T-helper 2 cell treated with Interferon-gamma antibody and Interleukin-4, amounts not matched to agents 100 ng/mL and 5 ng/mL, for 36 hours (primary cell): ENCODE data around the gene THAP2. TPM values are rescaled to one million over a fixed set of nuclear protein-coding genes. Genes with fewer than 3 reads are reported as not detected.
"Not testable (repeated sequence)": the region's sequence is repeated elsewhere in the genome, so short reads cannot be mapped to it uniquely, and the experiment has no call there.

Experiments used
- intact Hi-C: fragments of 100-400 bp; cut with micrococcal nuclease; formaldehyde crosslinking; loops from one replicate; pipeline ENCODE4 v1.15.1; 2023
- total RNA-seq: library from RNA; stranded (reverse); gene quantifications from 2 replicates; pipeline ENCODE4 v1.2.3, GENCODE V29; 2022

The THAP2 gene
- total RNA-seq, 1 donor from 2014 or later, result 5.7 TPM

DNA sequence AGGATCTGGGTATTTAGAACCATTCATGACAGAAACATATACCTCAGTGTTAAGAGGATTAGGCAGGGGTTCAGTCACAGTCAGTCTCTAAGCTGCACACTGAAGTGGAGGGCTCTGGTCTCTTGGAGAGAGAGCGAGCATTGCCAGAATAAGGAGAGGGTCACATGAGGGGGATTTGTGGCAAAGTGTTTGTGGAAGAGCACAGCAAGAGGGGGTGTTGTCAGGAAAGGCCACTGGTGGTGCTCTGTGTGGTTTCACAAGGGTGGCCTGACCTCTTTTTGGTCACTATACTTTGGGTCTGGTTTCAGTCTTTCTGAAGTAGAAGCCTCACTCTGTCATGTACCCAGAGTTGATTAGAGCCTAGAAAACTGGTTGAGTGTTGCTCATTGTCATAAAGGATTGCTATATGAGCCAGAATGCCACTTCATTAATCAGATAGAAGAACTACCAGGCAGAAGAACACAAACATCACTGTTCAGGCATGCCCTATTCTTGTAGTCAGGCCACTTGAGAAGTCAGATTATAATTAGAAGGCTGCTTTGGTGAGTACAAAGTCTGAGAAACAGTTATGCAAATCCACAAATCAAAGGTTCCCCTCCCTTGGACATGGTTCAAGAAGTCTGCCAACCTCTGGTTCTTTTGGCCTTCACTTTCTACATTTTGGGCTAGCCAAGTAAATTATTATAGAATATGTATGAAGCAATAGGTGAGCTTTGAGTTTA lies 30.2 kb downstream of the THAP2 start:
- intact Hi-C loops, result no loop called here

DNA sequence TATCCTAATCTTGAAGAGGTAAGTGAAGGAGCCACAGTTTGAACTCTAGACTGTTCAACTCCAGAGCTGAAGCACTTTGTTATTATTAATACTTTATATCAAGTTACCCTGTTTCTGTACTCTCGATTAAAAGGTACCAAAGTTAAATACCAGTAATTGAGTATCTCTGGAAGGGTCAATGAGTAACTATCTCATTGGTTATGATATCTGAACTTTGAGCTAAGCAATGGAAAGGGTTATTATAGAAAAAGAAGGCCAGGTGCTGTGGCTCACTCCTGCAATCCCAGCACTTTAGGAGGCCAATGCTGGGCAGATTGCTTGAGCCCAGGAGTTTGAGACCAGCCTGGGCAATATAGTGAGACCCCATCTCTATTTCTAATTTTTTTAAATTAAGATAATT lies 31.7 kb downstream of the THAP2 start:
- intact Hi-C loops, result no loop called here

DNA sequence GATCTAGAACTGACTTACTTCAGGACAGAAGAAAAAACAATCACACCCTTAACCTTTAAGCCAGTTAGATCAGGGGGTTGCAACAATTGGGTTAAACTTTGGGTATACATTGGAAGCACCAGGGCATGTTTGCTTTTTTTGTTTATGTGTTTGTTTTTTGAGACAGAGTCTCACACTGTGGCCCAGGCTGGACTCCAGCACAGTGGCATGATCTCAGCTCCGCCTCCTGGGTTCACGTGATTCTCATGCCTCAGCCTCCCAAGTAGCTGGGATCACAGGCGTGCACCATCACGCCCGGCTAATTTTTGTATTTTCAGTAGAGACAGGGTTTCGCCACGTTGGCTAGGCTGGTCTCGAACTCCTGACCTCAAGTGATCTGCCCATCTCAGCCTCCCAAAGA lies 38.1 kb downstream of the THAP2 start:
- intact Hi-C loops, result not testable (repeated sequence)

DNA sequence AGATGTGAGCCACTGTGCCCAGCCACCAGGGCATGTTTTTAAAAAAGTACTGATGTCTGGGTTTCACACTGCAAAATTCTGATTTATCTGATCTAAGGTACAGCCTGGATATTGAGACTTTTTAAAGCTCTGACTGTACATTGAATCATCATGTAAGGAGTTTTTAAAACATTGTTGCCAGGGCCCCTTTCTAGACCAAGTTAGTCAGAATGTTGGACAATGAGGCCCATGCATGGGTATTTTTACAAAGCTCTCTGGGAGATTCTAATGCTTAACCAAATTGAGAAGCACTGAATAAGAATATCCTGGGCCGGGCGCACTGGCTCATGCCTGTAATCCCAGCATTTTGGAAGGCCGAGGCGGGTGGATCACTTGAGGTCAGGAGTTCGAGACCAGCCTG lies 38.5 kb downstream of the THAP2 start:
- intact Hi-C loops, result no loop called here

DNA sequence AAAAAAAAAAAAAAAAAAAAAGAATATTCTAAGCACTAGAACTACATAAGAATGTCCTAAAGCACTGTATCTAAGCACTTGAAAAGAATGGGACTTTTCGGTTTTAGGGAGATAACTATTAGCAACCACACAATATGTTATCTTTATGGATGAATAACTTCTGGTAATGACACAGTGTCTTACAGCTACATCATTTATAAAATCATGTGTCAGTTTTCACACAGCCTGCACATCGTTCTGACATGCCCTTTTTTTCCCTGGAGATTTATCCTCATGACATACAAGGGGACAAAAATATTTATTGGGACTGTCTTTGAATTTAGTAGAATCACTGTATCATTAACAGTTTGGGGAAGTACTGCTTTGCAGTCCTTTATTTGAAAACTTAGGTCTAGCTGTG lies 39.1 kb downstream of the THAP2 start:
- intact Hi-C loops, result no loop called here

DNA sequence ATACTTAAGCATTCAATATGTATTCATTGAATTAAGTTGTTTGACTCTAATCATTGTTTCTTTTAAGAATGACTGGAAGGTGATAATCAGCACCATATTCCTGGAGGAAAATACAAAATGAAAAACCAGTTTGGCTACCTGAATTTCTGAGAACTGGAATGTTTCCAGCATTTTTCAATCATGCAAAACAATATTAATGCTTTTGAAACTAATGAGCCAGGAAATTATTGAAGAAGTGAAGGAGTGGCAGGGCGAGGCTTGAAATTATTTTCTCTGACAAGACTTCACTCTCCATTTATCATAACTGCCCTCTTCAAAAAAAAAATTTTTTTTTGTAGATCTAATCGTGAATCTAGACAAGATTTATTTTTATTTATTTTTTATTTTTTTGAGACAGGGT lies 40.8 kb downstream of the THAP2 start:
- intact Hi-C loops, result no loop called here

DNA sequence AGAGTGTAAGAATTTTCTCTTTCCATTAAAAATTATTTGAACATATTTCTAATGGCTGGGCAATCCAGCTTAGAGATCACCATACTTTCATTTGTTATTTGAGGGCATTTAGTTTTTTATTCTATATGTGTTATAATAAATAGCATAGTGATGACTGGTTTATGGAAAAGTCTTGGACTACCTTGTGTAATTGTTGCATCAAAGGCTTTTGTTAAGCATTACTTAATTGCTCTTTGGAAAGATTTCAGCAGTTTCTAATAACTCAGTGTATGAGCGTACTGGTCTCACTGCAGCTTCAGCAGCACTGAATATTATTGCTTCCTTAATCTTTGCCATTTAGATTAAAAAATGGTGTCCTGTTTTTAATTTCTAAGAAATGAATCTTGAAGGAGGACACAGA lies 44.6 kb downstream of the THAP2 start:
- intact Hi-C loops, result no loop called here

DNA sequence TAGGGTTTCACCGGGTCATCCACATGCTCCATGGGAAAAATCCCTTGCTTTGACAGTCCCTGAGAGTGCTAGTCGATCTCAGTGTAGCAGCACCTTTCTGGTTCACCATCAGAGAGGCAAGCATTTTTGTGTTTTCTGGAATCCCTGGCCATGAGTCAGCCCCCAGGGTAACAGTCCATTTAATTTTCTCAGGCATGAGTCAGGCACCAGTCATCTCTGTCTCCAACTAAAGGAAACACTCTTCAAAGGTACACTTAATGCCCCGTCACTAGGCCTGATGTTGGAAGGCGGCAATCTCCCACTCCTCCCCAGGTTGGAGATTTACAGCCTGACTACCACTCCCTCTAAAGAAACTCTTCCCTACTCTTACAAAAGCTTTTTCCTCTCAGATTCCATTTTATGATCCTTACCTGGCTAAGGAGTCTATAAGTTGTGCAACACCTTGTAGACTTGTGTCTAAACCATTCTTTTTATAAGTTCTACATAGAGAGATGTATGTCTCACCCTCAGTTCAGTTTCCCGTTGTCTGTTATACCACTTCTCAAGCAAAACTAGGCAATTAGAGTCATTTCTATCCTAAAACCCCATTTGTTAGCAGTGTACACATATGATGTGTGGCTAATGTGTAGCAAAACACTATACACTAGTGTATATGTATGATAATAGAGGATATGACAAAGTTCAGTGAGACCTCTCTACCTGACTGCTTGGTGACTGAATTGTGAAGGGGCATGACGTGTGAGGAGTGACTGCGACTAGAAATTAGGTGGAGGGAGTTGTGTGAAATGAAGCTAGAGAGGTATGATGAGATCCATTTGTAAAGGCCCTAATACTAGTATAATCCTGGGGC lies 46.4 kb downstream of the THAP2 start:
- intact Hi-C loops, result no loop called here

DNA sequence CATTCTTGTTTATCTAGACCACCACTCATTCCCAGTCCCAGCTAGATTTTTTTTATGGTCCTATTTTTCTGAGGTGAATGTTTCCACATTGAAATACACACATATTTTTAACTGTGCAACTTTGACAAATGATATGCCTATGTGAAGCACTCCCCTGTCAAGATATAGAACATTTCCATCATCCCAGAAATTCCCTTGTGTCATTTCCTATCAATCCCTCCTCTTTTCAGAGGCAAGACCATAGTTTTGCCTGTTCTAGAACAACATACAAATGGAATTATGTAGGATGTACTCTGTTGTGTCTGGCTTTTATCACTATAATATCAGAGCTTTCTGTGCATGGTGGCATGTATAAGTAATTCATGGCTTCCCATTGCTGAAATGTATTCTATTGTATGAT lies 54.5 kb downstream of the THAP2 start:
- intact Hi-C loops, result no loop called here

DNA sequence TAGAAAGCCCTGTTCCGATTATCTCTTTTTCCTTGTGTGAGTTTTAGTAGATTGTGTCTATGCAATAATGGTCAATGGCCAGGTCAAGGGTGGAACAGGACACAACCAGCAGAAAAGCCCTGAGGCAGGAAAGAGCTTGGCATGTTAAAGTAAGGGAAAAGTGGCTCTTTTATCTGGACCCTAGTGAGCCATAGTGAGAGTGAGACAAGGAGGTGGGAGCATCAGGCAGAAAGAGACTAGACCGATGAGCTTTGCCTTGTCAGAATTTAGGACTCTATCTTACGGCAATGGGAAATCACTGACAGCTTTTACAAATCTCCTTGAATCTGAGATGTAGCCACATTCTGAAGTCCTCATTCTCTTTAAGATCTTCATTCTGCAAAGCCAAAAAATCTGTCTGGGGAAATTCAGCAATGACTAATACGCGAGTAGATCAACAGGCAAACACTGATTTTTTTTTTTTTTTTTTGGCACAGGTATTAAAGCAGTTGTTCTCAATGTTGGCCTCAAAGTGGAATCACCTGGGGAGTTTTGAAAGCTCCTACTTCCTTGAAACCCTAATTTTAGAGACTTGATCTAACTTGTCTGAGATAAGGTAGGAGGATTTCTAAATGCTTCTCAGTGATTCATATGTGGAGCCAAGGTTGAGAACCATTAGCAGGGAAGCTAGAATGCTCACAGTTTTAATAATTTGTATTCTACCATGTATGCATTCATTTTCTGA lies 55.7 kb downstream of the THAP2 start:
- intact Hi-C loops, result no loop called here

DNA sequence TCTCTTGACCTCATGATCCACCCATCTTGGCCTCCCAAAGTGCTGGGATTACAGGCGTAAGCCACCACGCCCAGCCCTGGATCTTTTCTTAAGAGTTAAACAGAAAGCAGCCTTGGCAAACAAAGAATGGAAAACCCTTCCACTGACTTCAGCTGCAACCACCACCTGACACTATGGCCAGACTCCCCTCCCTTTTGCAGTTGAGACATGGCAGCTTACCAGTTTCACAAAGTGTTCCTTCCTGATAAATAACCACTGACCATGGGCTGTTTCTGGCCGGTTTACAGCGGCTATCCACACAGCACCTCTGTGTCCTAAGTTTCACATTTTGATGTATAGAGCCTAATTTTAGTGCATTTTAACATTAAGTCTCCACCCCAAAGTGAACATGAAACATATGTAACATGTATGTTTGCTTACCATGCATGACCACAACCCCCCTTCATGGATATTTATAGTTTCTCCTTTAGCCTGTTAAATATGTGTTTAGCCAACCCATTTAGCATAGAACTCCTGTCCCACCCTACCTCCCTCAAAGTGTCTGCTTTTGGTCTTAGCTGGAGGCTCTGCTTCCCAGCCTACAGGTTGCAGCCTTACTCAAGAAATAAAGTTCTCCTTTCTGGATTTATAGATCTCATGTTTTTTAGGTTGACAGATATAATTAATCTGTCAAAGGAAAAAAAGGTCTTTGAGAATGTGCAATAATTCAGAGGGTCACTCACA lies 57.8 kb downstream of the THAP2 start:
- intact Hi-C loops, result no loop called here

DNA sequence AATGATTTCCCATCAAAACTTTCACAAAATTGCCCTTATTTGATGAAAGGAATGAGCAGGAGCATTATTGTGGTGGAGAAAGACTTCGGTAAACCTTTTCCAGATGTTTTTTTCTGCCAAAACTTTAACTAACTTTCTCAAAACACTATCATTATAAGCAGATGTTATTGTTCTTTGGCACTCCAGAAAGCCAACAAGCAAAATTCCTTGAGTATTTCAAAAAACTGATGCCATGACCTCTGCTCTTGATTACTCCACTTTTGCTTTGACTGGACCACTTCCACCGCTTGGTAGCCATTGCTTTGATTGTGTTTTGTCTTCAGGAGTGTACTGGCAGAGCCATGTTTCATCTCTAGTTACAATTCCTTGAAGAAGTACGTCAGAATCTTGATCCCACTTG lies 60.9 kb downstream of the THAP2 start:
- intact Hi-C loops, result no loop called here

DNA sequence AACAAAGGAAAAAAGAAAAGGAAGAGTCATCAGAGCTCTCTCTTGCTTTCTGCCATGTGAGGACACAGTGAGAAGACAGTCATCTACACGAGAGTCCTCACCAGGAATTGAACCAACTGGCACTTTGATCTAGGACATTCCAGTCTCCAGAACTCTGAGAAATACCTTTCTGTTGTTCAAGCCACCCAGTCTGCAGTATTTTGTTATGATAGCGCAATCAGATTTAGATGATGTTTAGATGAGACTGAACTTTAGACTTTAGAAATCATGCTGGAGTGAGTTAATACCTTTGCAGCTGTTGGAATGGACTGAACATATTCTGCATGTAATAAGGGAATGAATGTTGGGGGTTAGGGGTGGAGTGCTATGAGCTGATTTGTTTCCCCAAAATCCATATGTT lies 62.4 kb downstream of the THAP2 start:
- intact Hi-C loops, result no loop called here

DNA sequence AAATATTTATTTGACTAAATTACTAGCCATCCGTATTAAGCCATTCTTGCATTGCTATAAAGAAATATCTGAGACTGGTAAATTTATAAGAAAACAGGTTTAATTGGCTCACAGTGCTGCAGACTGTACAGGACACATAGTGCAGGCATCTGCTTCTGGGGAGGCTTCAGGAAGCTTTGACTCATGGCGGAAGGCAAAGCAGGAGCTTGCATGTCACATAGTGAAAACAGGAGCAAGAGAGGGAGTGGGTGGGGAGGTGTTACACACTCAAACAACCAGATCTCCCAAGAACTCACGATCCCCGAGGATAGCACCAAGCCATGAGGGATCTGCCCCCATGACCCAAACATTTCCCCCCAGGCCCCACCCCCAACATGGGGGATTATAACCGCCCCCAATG lies 63.9 kb downstream of the THAP2 start:
- intact Hi-C loops, result no loop called here

Other genes with a start within 250 kb of the THAP2 start
- gene LGR5, start 224.5 kb upstream of the THAP2 start, total RNA-seq, result not detected in 2 replicates
- gene ZFC3H1, start 453 bp upstream of the THAP2 start, total RNA-seq, result 71.1 and 73.0 TPM in 2 replicates
- 17.2 and 18.5 TPM in 2 replicates for gene TMEM19, start 21.8 kb downstream of the THAP2 start, total RNA-seq
- gene RAB21, start 90.6 kb downstream of the THAP2 start, total RNA-seq, result 63.1 and 64.7 TPM in 2 replicates
- 41.0 and 44.1 TPM in 2 replicates for gene TBC1D15, start 175.5 kb downstream of the THAP2 start, total RNA-seq